H1 (cell line): Measurements from ENCODE around the gene LTBP1. TPM values are rescaled to one million over a fixed set of nuclear protein-coding genes. Genes with fewer than 3 reads are reported as not detected.

Experiments used
- CTCF ChIA-PET: fragments of 300-600 bp; sonication (Branson Sonifier 250); formaldehyde crosslinking; loops from one replicate; lab custom pipeline; 2021; ENCODE audit not compliant: partially characterized antibody; lab: Charles Lee
- POLR2A ChIA-PET: fragments of 300-600 bp; sonication (Branson Sonifier 250); formaldehyde crosslinking; loops from one replicate; lab custom pipeline; 2021; ENCODE audit warnings: inconsistent platforms; ENCODE audit not compliant: partially characterized antibody; lab: Charles Lee
- DNase-seq, 2 experiments: peaks; one replicate each; pipeline versions ENCODE4 v3.0.0 to v3.0.0-alpha.2; 2010 to 2022; ENCODE audit warnings: low spot score in 2 of 2, low read depth in 1 of 2, mixed read lengths in 1 of 2
- FAIRE-seq: peaks from 2 replicates; lab custom pipeline; 2011; peaks lifted over from hg19 to GRCh38; lab: Jason Lieb, UNC
- H2AFZ ChIP-seq: 2 replicates; pipeline ENCODE4 v1.8.1; 2012; ENCODE audit warnings: low read length, inconsistent platforms
- H2AK5ac ChIP-seq: 2 replicates; pipeline ENCODE4 v1.6.1; 2013; ENCODE audit warnings: low read depth, low read length
- H2BK120ac ChIP-seq: replicated peaks from 2 replicates; pipeline ENCODE3; 2013; ENCODE audit warnings: low read depth, low read length, inconsistent platforms
- H2BK12ac ChIP-seq: 2 replicates; pipeline ENCODE4 v1.6.1; 2013; ENCODE audit warnings: low read depth, low read length
- H2BK15ac ChIP-seq: 2 replicates; pipeline ENCODE4 v1.6.1; 2013; ENCODE audit warnings: low read length
- H2BK20ac ChIP-seq: 2 replicates; pipeline ENCODE4 v1.6.1; 2013; ENCODE audit warnings: low read length
- H2BK5ac ChIP-seq: 2 replicates; pipeline ENCODE4 v1.6.1; 2013; ENCODE audit warnings: low read depth, low read length
- H3K14ac ChIP-seq: 2 replicates; pipeline ENCODE4 v1.6.1; 2013; ENCODE audit warnings: inconsistent platforms; ENCODE audit not compliant: insufficient read length
- H3K18ac ChIP-seq: 2 replicates; pipeline ENCODE4 v1.6.1; 2013; ENCODE audit warnings: low read length; ENCODE audit errors: extremely low read depth
- H3K23ac ChIP-seq: 2 replicates; pipeline ENCODE4 v1.6.1; 2013; ENCODE audit warnings: inconsistent platforms; ENCODE audit not compliant: insufficient read length
- H3K23me2 ChIP-seq: 2 replicates; pipeline ENCODE4 v1.6.1; 2013; ENCODE audit warnings: low read depth, low read length
- H3K27ac ChIP-seq: 2 replicates; pipeline ENCODE4 v1.6.1; 2011; ENCODE audit warnings: low read depth, low read length, inconsistent platforms
- H3K27me3 ChIP-seq, 4 experiments: replicated peaks in 1 of 4; 1 replicate in 1 of 4; 2 replicates in 3 of 4; pipeline versions ENCODE4 v1.6.1 to v1.8.1; 2011 to 2013; ENCODE audit warnings: low read length in 3 of 4, mild to moderate bottlenecking in 3 of 4, inconsistent platforms in 2 of 4, mixed read lengths in 2 of 4, moderate library complexity in 1 of 4; ENCODE audit not compliant: control insufficient read depth in 3 of 4, insufficient read depth in 3 of 4; ENCODE audit errors: extremely low read depth in 1 of 4
- H3K36me3 ChIP-seq, 4 experiments: 2 replicates each; pipeline versions ENCODE4 v1.6.1 to v1.8.1; 2011 to 2013; ENCODE audit warnings: mild to moderate bottlenecking in 4 of 4, low read length in 3 of 4, moderate library complexity in 2 of 4, control low read depth in 1 of 4, inconsistent platforms in 1 of 4; ENCODE audit not compliant: insufficient read depth in 4 of 4, control insufficient read depth in 2 of 4
- H3K4ac ChIP-seq: replicated peaks from 2 replicates; pipeline ENCODE3; 2013; ENCODE audit warnings: low read length, low read depth, mixed read lengths, inconsistent platforms; ENCODE audit not compliant: insufficient read length
- H3K4me1 ChIP-seq, 4 experiments: replicated peaks in 1 of 4; 1 replicate in 1 of 4; 2 replicates in 3 of 4; pipeline versions ENCODE4 v1.6.1 to v1.8.1; 2011 to 2013; ENCODE audit warnings: low read length in 3 of 4, inconsistent platforms in 2 of 4, mixed read lengths in 1 of 4; ENCODE audit not compliant: insufficient read depth in 4 of 4, control insufficient read depth in 3 of 4
- H3K4me2 ChIP-seq, 2 experiments: 2 replicates each; pipeline versions ENCODE4 v1.6.1 to v1.8.1; 2011 to 2013; ENCODE audit warnings: low read depth in 2 of 2, low read length in 2 of 2, control low read depth in 1 of 2, inconsistent platforms in 1 of 2, mild to moderate bottlenecking in 1 of 2; ENCODE audit not compliant: insufficient read depth in 1 of 2
- H3K4me3 ChIP-seq, 4 experiments: fragments of 200-600, 300-600 bp in 1 of 4; sonication (generic), shearing (Covaris generic), sonication (Bioruptor Twin) in 1 of 4; 2 replicates each; pipeline versions ENCODE4 v1.5.1 to v1.8.1; 2011 to 2016; ENCODE audit warnings: low read length in 4 of 4, low read depth in 3 of 4, control low read depth in 2 of 4, inconsistent platforms in 2 of 4, mild to moderate bottlenecking in 2 of 4, mixed read lengths in 1 of 4, moderate library complexity in 1 of 4; ENCODE audit not compliant: insufficient read depth in 2 of 4; ENCODE audit errors: extremely low read depth in 1 of 4
- H3K56ac ChIP-seq: replicated peaks from 2 replicates; pipeline ENCODE3; 2013; ENCODE audit warnings: low read depth, mild to moderate bottlenecking, mixed read lengths, low read length, inconsistent platforms; ENCODE audit not compliant: insufficient read length
- H3K79me1 ChIP-seq: 2 replicates; pipeline ENCODE4 v1.6.1; 2013; ENCODE audit warnings: low read depth, low read length, control low read depth
- H3K79me2 ChIP-seq, 2 experiments: 2 replicates each; pipeline versions ENCODE4 v1.6.1 to v1.8.1; 2012 to 2013; ENCODE audit warnings: low read length in 2 of 2, mild to moderate bottlenecking in 2 of 2, inconsistent platforms in 1 of 2; ENCODE audit not compliant: insufficient read depth in 2 of 2, control insufficient read depth in 1 of 2
- H3K9ac ChIP-seq, 4 experiments: replicated peaks in 1 of 4; 1 replicate in 1 of 4; 2 replicates in 3 of 4; pipeline versions ENCODE4 v1.6.1 to v1.8.1; 2011 to 2013; ENCODE audit warnings: low read depth in 3 of 4, low read length in 3 of 4, control low read depth in 2 of 4, mild to moderate bottlenecking in 2 of 4, moderate library complexity in 2 of 4, inconsistent platforms in 1 of 4; ENCODE audit errors: extremely low read depth in 1 of 4
- H3K9me3 ChIP-seq, 2 experiments: 2 replicates each; pipeline versions ENCODE4 v1.6.1 to v1.8.1; 2012 to 2013; ENCODE audit warnings: mild to moderate bottlenecking in 2 of 2, moderate library complexity in 2 of 2, control low read depth in 1 of 2, inconsistent platforms in 1 of 2, low read depth in 1 of 2, low read length in 1 of 2, mixed read lengths in 1 of 2; ENCODE audit not compliant: insufficient read depth in 2 of 2
- H4K20me1 ChIP-seq, 2 experiments: replicated peaks in 1 of 2; 2 replicates each; pipeline versions ENCODE3 to v1.8.1; 2011 to 2013; ENCODE audit warnings: inconsistent platforms in 2 of 2, low read length in 2 of 2, mild to moderate bottlenecking in 1 of 2; ENCODE audit not compliant: insufficient read depth in 2 of 2, control insufficient read depth in 1 of 2
- H4K5ac ChIP-seq: 2 replicates; pipeline ENCODE4 v1.6.1; 2013; ENCODE audit warnings: low read length, low read depth, mixed read lengths, inconsistent platforms; ENCODE audit not compliant: insufficient read length
- H4K8ac ChIP-seq: 2 replicates; pipeline ENCODE4 v1.8.0; 2013; ENCODE audit warnings: mild to moderate bottlenecking, moderate library complexity, low read length, inconsistent platforms; ENCODE audit not compliant: insufficient read depth; ENCODE audit errors: extremely low read depth
- H4K91ac ChIP-seq: replicated peaks from 2 replicates; pipeline ENCODE3; 2013; ENCODE audit warnings: low read length, mixed read lengths, inconsistent platforms; ENCODE audit not compliant: insufficient read length
- CHD1 ChIP-seq: IDR thresholded peaks from 2 replicates; pipeline ENCODE4 v1.6.1; 2012; ENCODE audit warnings: low read depth, low read length, improper control_type of control experiment
- CHD2 ChIP-seq: IDR thresholded peaks from 2 replicates; pipeline ENCODE4 v1.6.1; 2012; ENCODE audit warnings: low read length, improper control_type of control experiment
- FOSL1 ChIP-seq: IDR thresholded peaks from 2 replicates; pipeline ENCODE4 v1.6.1; 2011; ENCODE audit warnings: mild to moderate bottlenecking, low read depth, low read length, moderate library complexity; ENCODE audit not compliant: insufficient read depth
- GTF2F1 ChIP-seq: IDR thresholded peaks from 2 replicates; pipeline ENCODE4 v1.6.1; 2012; ENCODE audit warnings: low read depth, low read length, improper control_type of control experiment, borderline replicate concordance
- KDM4A ChIP-seq: IDR thresholded peaks from one replicate; pipeline ENCODE4 v1.7.1; 2012; ENCODE audit warnings: low read depth, mild to moderate bottlenecking, moderate library complexity, low read length, inconsistent platforms; ENCODE audit not compliant: severe bottlenecking
- KDM5A ChIP-seq: fragments of 200-600 bp; IDR thresholded peaks from 2 replicates; pipeline ENCODE4 v1.7.1; 2012; ENCODE audit warnings: mild to moderate bottlenecking, low read length, inconsistent platforms, mixed read lengths
- PHF8 ChIP-seq: fragments of 200-600 bp; sonication (generic); conservative IDR thresholded peaks from 2 replicates; pipeline ENCODE4 v1.7.1; 2012; ENCODE audit warnings: low read depth, mild to moderate bottlenecking, inconsistent platforms, low read length, moderate library complexity
- RFX5 ChIP-seq: IDR thresholded peaks from 2 replicates; pipeline ENCODE4 v1.6.1; 2011; ENCODE audit warnings: low read depth, low read length, improper control_type of control experiment, borderline replicate concordance
- RXRA ChIP-seq: IDR thresholded peaks from 2 replicates; pipeline ENCODE4 v1.6.1; 2011; ENCODE audit warnings: low read depth, mild to moderate bottlenecking, low read length, moderate library complexity; ENCODE audit not compliant: insufficient read depth
- SP1 ChIP-seq: IDR thresholded peaks from 2 replicates; pipeline ENCODE4 v1.6.1; 2011; ENCODE audit warnings: low read depth, low read length
- SP4 ChIP-seq: IDR thresholded peaks from 2 replicates; pipeline ENCODE4 v1.6.1; 2012; ENCODE audit warnings: low read length, inconsistent platforms
- WGBS, 2 experiments: shearing (Covaris generic) in 1 of 2; methylation state at CpG; one replicate each; pipeline versions ENCODE4 v1.1.6 to v1.1.7; 2013 to 2015; ENCODE audit warnings: low lambda C conversion rate in 2 of 2, mixed read lengths in 2 of 2, inconsistent platforms in 1 of 2, low coverage in 1 of 2, missing lambda C conversion rate in 1 of 2; ENCODE audit not compliant: insufficient replicate concordance in 2 of 2, insufficient coverage in 1 of 2, insufficient read length in 1 of 2; ENCODE audit errors: extremely low coverage in 1 of 2, missing lambda C conversion rate in 1 of 2; 5-methylcytosine and 5-hydroxymethylcytosine counted together
- polyA plus RNA-seq, 7 experiments: library from polyadenylated mRNA; depleted of rRNA in 3 of 7; stranded (reverse) in 5 of 7; unstranded in 2 of 7; fragments of >200 nt in 5 of 7; fragments of 200-250 nt in 2 of 7; gene quantifications; 1 replicate in 5 of 7; 2 replicates in 1 of 7; 4 replicates in 1 of 7; pipeline versions ENCODE4 v1.2.1 to v1.2.3, GENCODE V29; 2011 to 2013; ENCODE audit warnings: missing spikeins in 2 of 7, mixed read lengths in 2 of 7
- total RNA-seq: library from RNA; stranded (reverse); fragmentation: NEBNext Ultra II Directional; extraction: Animal tissue kit (Norgen Biotek cat#: 25700); gene quantifications from 2 replicates; pipeline ENCODE4 v1.2.1, GENCODE V29; 2021
- TF ChIP-seq, protein P1 (sequence below): IDR thresholded peaks from 2 replicates; pipeline ENCODE4 v1.6.1; 2012; ENCODE audit warnings: low read length, inconsistent platforms
- TF ChIP-seq, protein P2 (sequence below): IDR thresholded peaks from 2 replicates; pipeline ENCODE4 v1.6.1; 2012; ENCODE audit warnings: inconsistent platforms

LTBP1 gene
- total and polyA plus RNA-seq, 2 of the 8 experiments (the other 6 are each of a cell fraction or from before 2014, with no cell fraction given) = 15.4 to 24.7 TPM

DNA sequence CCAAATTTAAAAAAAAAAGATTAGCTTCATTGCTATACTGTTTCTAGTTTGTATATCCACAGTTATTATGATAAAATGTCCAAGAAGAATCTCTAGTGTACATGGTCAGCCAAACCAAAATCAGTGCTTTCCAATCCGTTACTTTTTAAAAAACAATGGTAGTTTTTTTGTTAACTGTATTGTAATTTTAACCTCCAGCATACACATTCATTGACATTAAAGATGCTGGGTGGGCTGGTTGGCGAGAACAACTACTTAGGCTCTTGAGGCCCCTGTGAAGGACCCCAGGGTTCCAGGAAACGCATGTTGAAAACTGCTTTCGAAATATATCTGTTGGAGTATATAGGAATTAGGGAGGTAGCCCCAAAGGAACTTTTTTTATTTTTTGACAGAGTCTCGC is 422.4 kb downstream of the LTBP1 start:
- H3K4me3 ChIP-seq = no peak overlapping the region
- CTCF ChIA-PET = interaction anchor here (1.1 to 4.9 kb wide), 2 partner anchors 14 to 27 kb away, joined by 5 to 60 read pairs; no protein-coding TSS in a partner anchor
- no peak overlapping the region for H2AK5ac ChIP-seq
- H2BK20ac ChIP-seq = no peak overlapping the region
- H3K79me1 ChIP-seq = no peaks in the 10 kb centered on the region
- H4K8ac ChIP-seq = no peak overlapping the region
- H3K36me3 ChIP-seq = no peaks in the 10 kb centered on the region
- no peak overlapping the region for H2BK5ac ChIP-seq
- no peaks in the 10 kb centered on the region for H4K20me1 ChIP-seq
- no peak overlapping the region for H4K91ac ChIP-seq
- H3K9ac ChIP-seq = no peak overlapping the region
- no peak overlapping the region for H2BK15ac ChIP-seq
- H2AFZ ChIP-seq = no peak overlapping the region
- H3K27me3 ChIP-seq = no peaks in the 10 kb centered on the region
- no peaks in the 10 kb centered on the region for H3K23me2 ChIP-seq
- H3K23ac ChIP-seq = no peak overlapping the region
- H3K9me3 ChIP-seq = no peaks in the 10 kb centered on the region
- no peak overlapping the region for H3K27ac ChIP-seq
- no peak overlapping the region for H3K14ac ChIP-seq
- H3K79me2 ChIP-seq = no peaks in the 10 kb centered on the region
- FAIRE-seq (no peak), DNase-seq (no peak)
- H3K4me2 ChIP-seq = no peak overlapping the region
- no peak overlapping the region for H2BK12ac ChIP-seq
- H3K56ac ChIP-seq = no peak overlapping the region
- no peak overlapping the region for H2BK120ac ChIP-seq
- no peak overlapping the region for H3K18ac ChIP-seq
- H4K5ac ChIP-seq = no peak overlapping the region
- 82% methylated on average over 5 of the region's 5 CpGs; no CpG with 5 or more reads in 1 of the 2 experiments for WGBS, 2 experiments
- POLR2A ChIA-PET = no interaction called here
- no peaks in the 10 kb centered on the region for H3K4me1 ChIP-seq
- H3K4ac ChIP-seq = no peak overlapping the region
- TF ChIP-seq CHD1 (no peak), KDM4A (no peak), RXRA (no peak), RFX5 (no peak), FOSL1 (no peak), SP4 (no peak), SP1 (no peak), CHD2 (no peak), KDM5A (no peak), PHF8 (no peak), GTF2F1 (no peak)
- TF ChIP-seq, protein P1, sequence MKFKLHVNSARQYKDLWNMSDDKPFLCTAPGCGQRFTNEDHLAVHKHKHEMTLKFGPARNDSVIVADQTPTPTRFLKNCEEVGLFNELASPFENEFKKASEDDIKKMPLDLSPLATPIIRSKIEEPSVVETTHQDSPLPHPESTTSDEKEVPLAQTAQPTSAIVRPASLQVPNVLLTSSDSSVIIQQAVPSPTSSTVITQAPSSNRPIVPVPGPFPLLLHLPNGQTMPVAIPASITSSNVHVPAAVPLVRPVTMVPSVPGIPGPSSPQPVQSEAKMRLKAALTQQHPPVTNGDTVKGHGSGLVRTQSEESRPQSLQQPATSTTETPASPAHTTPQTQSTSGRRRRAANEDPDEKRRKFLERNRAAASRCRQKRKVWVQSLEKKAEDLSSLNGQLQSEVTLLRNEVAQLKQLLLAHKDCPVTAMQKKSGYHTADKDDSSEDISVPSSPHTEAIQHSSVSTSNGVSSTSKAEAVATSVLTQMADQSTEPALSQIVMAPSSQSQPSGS = no peak
- TF ChIP-seq, protein P2, sequence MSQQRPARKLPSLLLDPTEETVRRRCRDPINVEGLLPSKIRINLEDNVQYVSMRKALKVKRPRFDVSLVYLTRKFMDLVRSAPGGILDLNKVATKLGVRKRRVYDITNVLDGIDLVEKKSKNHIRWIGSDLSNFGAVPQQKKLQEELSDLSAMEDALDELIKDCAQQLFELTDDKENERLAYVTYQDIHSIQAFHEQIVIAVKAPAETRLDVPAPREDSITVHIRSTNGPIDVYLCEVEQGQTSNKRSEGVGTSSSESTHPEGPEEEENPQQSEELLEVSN = no peak
